Spleen (tissue), 7 donors: ENCODE results near the gene PAX5.

Experiments used
- CTCF ChIP-seq, 11 experiments: fragments of 200-600 bp in 7 of 11; fragments of 450-650 bp in 4 of 11; sonication (generic) in 4 of 11; IDR thresholded peaks in 8 of 11; conservative IDR thresholded peaks in 3 of 11; 1 replicate in 7 of 11; 2 replicates in 4 of 11; pipeline versions ENCODE4 v1.4.0 to v1.8.0; 2016 to 2021; ENCODE audit warnings: antibody characterized with exemption in 11 of 11, inconsistent platforms in 4 of 11, mild to moderate bottlenecking in 1 of 11
- POLR2A ChIP-seq, 3 donors: fragments of 450-650 bp; IDR thresholded peaks; one replicate each; pipeline ENCODE4 v1.5.1; 2017; ENCODE audit warnings: antibody characterized with exemption in 3 of 3, mild to moderate bottlenecking in 1 of 3
- donor health status: DM: no; HTN: no; CAD: no; lungs with moderate emphysema.
- donor health status: DM: no; HTN: no; CAD: no.
- donor health status: DM: no; HTN: no; CAD: no.

- TF ChIP-seq POLR2A (IDR thresholded peaks at IDR 0.05): no peak
- TF ChIP-seq CTCF (IDR thresholded peaks at IDR 0.05 in 8 of 11, conservative IDR thresholded peaks at IDR 0.05 in 3 of 11): no peak
Measured at GRCh38 chr9:36864491-36865410, 169.3 kb downstream of the PAX5 start.
